GM12878 (cell line): ENCODE measurements around the gene ADGRL2. TPM values are rescaled to one million over a fixed set of nuclear protein-coding genes. Genes with fewer than 3 reads are reported as not detected.

Experiments
- ATAC-seq: fragments of 200-7000 bp; cut with Tn5 transposase; 3 replicates; pipeline ENCODE4 v1.9.1; 2020; ENCODE audit warnings: mild to moderate bottlenecking, moderate library complexity
- BruUV-seq: library from RNA; stranded (reverse); fragments of 400-500 nt; replicated peaks from 2 replicates; lab custom pipeline; 2021; lab: Mats Ljungman, UMichigan
- CTCF ChIA-PET: fragments of 300-600 bp; sonication (Branson Sonifier 250); formaldehyde crosslinking; extraction: SDS; loops from one replicate; lab custom pipeline; 2021; ENCODE audit warnings: inconsistent platforms; lab: Yijun Ruan, JAX
- POLR2A ChIA-PET: fragments of 350-600 bp; formaldehyde crosslinking; extraction: SDS; loops from one replicate; lab custom pipeline; 2021; ENCODE audit warnings: inconsistent platforms; lab: Charles Lee
- RAD21 ChIA-PET: fragments of 300-600 bp; sonication (Branson Sonifier 250); formaldehyde crosslinking; loops from one replicate; lab custom pipeline; 2023; ENCODE audit warnings: antibody characterized with exemption; ENCODE audit not compliant: unreplicated experiment; lab: Charles Lee
- SMC1A ChIA-PET: fragments of 300-600 bp; sonication (Branson Sonifier 250); formaldehyde crosslinking; loops from one replicate; lab custom pipeline; 2023; ENCODE audit not compliant: unreplicated experiment, uncharacterized antibody; lab: Charles Lee
- DNase-seq: peaks from one replicate; pipeline ENCODE4 v3.0.0-alpha.2; 2011; ENCODE audit warnings: low read depth, low spot score
- FAIRE-seq: peaks from 3 replicates; lab custom pipeline; 2011; peaks lifted over from hg19 to GRCh38; lab: Jason Lieb, UNC
- H2AFZ ChIP-seq: 2 replicates; pipeline ENCODE4 v1.6.0; 2011; ENCODE audit warnings: low read depth, low read length, control low read depth; ENCODE audit not compliant: control insufficient read depth
- H3K27ac ChIP-seq: 2 replicates; pipeline ENCODE4 v1.5.1; 2011; ENCODE audit warnings: control low read depth; ENCODE audit not compliant: control insufficient read depth, insufficient read depth
- H3K27me3 ChIP-seq, 2 experiments: replicated peaks in 1 of 2; 2 replicates each; pipeline versions ENCODE4 v1.6.0 to v1.6.1; 2011; ENCODE audit warnings: low read length in 1 of 2; ENCODE audit not compliant: control insufficient read depth in 2 of 2, insufficient read depth in 2 of 2
- H3K36me3 ChIP-seq, 2 experiments: 2 replicates each; pipeline ENCODE4 v1.5.1; 2011; ENCODE audit warnings: low read length in 1 of 2; ENCODE audit not compliant: control insufficient read depth in 2 of 2, insufficient read depth in 2 of 2
- H3K4me1 ChIP-seq: 2 replicates; pipeline ENCODE4 v1.6.1; 2011; ENCODE audit warnings: mild to moderate bottlenecking, low read length, moderate library complexity, mixed read lengths; ENCODE audit not compliant: control insufficient read depth, insufficient read depth
- H3K4me2 ChIP-seq: 2 replicates; pipeline ENCODE4 v1.6.0; 2011; ENCODE audit warnings: control low read depth; ENCODE audit not compliant: control insufficient read depth, insufficient read depth
- H3K4me3 ChIP-seq: fragments of 200-600 bp; sonication (generic); 2 replicates; pipeline ENCODE4 v1.5.1; 2016
- H3K79me2 ChIP-seq: 2 replicates; pipeline ENCODE4 v1.6.0; 2011; ENCODE audit warnings: low read length; ENCODE audit not compliant: control insufficient read depth, insufficient read depth
- H3K9ac ChIP-seq: 2 replicates; pipeline ENCODE4 v1.8.0; 2011; ENCODE audit warnings: low read length, control low read depth, mixed read lengths; ENCODE audit not compliant: control insufficient read depth, insufficient read depth
- H3K9me3 ChIP-seq: replicated peaks from 3 replicates; pipeline ENCODE4 v1.5.1; 2011; ENCODE audit warnings: mild to moderate bottlenecking, low read length; ENCODE audit not compliant: control insufficient read depth, insufficient read depth
- H4K20me1 ChIP-seq: 2 replicates; pipeline ENCODE4 v1.6.0; 2011; ENCODE audit not compliant: control insufficient read depth, insufficient read depth
- DPF2 ChIP-seq: fragments of 450-650 bp; IDR thresholded peaks from 2 replicates; pipeline ENCODE4 v1.6.1; 2017; ENCODE audit warnings: mild to moderate bottlenecking
- EP300 ChIP-seq, 2 experiments: fragments of 150-350 bp in 1 of 2; IDR thresholded peaks; 2 replicates each; pipeline ENCODE4 v1.6.1; 2011 to 2012; ENCODE audit warnings: low read depth in 2 of 2, low read length in 2 of 2, borderline replicate concordance in 1 of 2, improper control_type of control experiment in 1 of 2, inconsistent platforms in 1 of 2; ENCODE audit not compliant: control insufficient read depth in 1 of 2
- ETV6 ChIP-seq, 2 experiments: fragments of 450-650 bp in 1 of 2; IDR thresholded peaks in 1 of 2; conservative IDR thresholded peaks in 1 of 2; 2 replicates each; pipeline ENCODE4 v1.6.1; 2014; ENCODE audit warnings: antibody characterized with exemption in 1 of 2, borderline replicate concordance in 1 of 2, low read depth in 1 of 2, mild to moderate bottlenecking in 1 of 2, moderate library complexity in 1 of 2
- EZH2 ChIP-seq: IDR thresholded peaks from 2 replicates; pipeline ENCODE4 v1.6.1; 2012; ENCODE audit warnings: low read depth, mild to moderate bottlenecking, control low read depth, inconsistent platforms, low read length, borderline replicate concordance; ENCODE audit not compliant: control insufficient read depth
- PAX5 ChIP-seq: IDR thresholded peaks from 2 replicates; pipeline ENCODE4 v1.6.1; 2011; ENCODE audit warnings: low read depth, low read length, borderline replicate concordance
- RUNX3 ChIP-seq: IDR thresholded peaks from 2 replicates; pipeline ENCODE4 v1.6.1; 2012; ENCODE audit warnings: low read length, inconsistent platforms
- SIX5 ChIP-seq: IDR thresholded peaks from 2 replicates; pipeline ENCODE4 v1.6.1; 2011; ENCODE audit warnings: mild to moderate bottlenecking, low read depth, low read length, moderate library complexity; ENCODE audit not compliant: severe bottlenecking
- SREBF1 ChIP-seq: IDR thresholded peaks from 2 replicates; pipeline ENCODE4 v1.6.1; 2012; ENCODE audit warnings: mild to moderate bottlenecking, low read length
- WGBS: methylation state at CpG from one replicate; pipeline ENCODE4 v1.1.6; 2016; ENCODE audit warnings: low lambda C conversion rate; ENCODE audit not compliant: insufficient replicate concordance, insufficient coverage; ENCODE audit errors: missing lambda C conversion rate; 5-methylcytosine and 5-hydroxymethylcytosine counted together
- in situ Hi-C: fragments of 300-500 bp; cut with MboI; formaldehyde crosslinking; loops from 9 replicates; pipeline ENCODE4 v1.14.3; 2018; ENCODE audit warnings: mixed read lengths
- intact Hi-C: fragments of 100-400 bp; cut with micrococcal nuclease; formaldehyde crosslinking; loops from one replicate; pipeline ENCODE4 v1.14.2; 2022; ENCODE audit not compliant: unreplicated experiment
- polyA plus RNA-seq, 11 experiments: library from polyadenylated mRNA; depleted of rRNA in 4 of 11; unstranded in 6 of 11; stranded (reverse) in 5 of 11; fragments of >200 nt; fragmentation: Nextera tagmentation in 4 of 11; fragmentation: Illumina TruSeq in 1 of 11; extraction: Ambion mirVana in 4 of 11; extraction: Trizol in 1 of 11; gene quantifications; 1 replicate in 1 of 11; 2 replicates in 10 of 11; pipeline versions ENCODE4 v1.2.1 to v1.2.3, GENCODE V29; 2011 to 2016; ENCODE audit warnings: inconsistent platforms in 2 of 11, missing spikeins in 2 of 11, low read depth in 1 of 11
- total RNA-seq, 4 experiments: library from RNA; depleted of rRNA in 3 of 4; stranded (reverse); fragments of >200 nt in 3 of 4; fragmentation: Illumina TruSeq in 1 of 4; extraction: Trizol in 1 of 4; gene quantifications; 2 replicates each; pipeline versions ENCODE4 v1.2.1 to v1.2.3, GENCODE V29; 2013 to 2021
- TF ChIP-seq, protein P1 (sequence below): fragments of 450-650 bp; IDR thresholded peaks from 2 replicates; pipeline ENCODE4 v1.6.1; 2014; ENCODE audit warnings: mild to moderate bottlenecking
- TF ChIP-seq, protein P2 (sequence below): IDR thresholded peaks from 2 replicates; pipeline ENCODE4 v1.6.1; 2012; ENCODE audit warnings: mild to moderate bottlenecking, low read depth, low read length

The ADGRL2 gene
- total and polyA plus RNA-seq, 10 of the 15 experiments (the other 5 are each of a cell fraction or from before 2014, with no cell fraction given): 0.03 to 13.6 (median 0.21) TPM

DNA sequence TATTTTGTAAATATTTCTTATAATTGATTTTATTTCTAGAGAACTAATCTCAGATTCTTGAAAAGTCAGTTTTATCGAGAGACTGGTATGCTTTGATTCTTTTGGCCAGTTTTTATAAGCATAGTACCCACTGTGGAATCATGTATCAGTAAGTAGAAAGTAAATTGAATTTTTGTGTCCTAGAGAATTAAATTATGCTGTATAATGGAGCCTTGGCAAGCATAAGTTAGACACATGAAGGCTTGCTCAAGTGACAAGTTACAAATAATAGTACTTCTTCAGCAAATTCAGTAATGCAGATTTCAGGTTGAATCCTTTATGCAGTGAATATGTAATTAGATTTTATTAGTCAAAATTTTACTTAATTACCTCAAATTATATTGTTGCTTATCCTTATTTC lies 40.1 kb downstream of the ADGRL2 start:
- Histone ChIP-seq H3K4me3 (no peak overlapping the region), H4K20me1 (no peaks in the 10 kb centered on the region), H3K36me3 (no peaks in the 10 kb centered on the region), H3K9me3 (no peaks in the 10 kb centered on the region), H3K27me3 (no peaks in the 10 kb centered on the region), H3K4me1 (no peaks in the 10 kb centered on the region), H3K79me2 (no peaks in the 10 kb centered on the region), H3K4me2 (no peak overlapping the region), H2AFZ (no peak overlapping the region), H3K27ac (no peak overlapping the region), H3K9ac (no peak overlapping the region)
- no TSS peak for BruUV-seq
- ChIA-PET CTCF (no interaction called here), RAD21 (no interaction called here), POLR2A (no interaction called here), SMC1A (no interaction called here)
- intact Hi-C loops (no loop called here), in situ Hi-C loops (no loop called here)
- DNase-seq (no peak), FAIRE-seq (no peak), ATAC-seq (no peak)
- TF ChIP-seq, protein P1, sequence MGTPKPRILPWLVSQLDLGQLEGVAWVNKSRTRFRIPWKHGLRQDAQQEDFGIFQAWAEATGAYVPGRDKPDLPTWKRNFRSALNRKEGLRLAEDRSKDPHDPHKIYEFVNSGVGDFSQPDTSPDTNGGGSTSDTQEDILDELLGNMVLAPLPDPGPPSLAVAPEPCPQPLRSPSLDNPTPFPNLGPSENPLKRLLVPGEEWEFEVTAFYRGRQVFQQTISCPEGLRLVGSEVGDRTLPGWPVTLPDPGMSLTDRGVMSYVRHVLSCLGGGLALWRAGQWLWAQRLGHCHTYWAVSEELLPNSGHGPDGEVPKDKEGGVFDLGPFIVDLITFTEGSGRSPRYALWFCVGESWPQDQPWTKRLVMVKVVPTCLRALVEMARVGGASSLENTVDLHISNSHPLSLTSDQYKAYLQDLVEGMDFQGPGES: no peak
- no peak for TF ChIP-seq SREBF1
- TF ChIP-seq, protein P2, sequence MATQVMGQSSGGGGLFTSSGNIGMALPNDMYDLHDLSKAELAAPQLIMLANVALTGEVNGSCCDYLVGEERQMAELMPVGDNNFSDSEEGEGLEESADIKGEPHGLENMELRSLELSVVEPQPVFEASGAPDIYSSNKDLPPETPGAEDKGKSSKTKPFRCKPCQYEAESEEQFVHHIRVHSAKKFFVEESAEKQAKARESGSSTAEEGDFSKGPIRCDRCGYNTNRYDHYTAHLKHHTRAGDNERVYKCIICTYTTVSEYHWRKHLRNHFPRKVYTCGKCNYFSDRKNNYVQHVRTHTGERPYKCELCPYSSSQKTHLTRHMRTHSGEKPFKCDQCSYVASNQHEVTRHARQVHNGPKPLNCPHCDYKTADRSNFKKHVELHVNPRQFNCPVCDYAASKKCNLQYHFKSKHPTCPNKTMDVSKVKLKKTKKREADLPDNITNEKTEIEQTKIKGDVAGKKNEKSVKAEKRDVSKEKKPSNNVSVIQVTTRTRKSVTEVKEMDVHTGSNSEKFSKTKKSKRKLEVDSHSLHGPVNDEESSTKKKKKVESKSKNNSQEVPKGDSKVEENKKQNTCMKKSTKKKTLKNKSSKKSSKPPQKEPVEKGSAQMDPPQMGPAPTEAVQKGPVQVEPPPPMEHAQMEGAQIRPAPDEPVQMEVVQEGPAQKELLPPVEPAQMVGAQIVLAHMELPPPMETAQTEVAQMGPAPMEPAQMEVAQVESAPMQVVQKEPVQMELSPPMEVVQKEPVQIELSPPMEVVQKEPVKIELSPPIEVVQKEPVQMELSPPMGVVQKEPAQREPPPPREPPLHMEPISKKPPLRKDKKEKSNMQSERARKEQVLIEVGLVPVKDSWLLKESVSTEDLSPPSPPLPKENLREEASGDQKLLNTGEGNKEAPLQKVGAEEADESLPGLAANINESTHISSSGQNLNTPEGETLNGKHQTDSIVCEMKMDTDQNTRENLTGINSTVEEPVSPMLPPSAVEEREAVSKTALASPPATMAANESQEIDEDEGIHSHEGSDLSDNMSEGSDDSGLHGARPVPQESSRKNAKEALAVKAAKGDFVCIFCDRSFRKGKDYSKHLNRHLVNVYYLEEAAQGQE: no peak
- no peak for TF ChIP-seq DPF2
- TF ChIP-seq RUNX3: no peak
- no peak for TF ChIP-seq PAX5
- no peak for TF ChIP-seq ETV6 (conservative IDR thresholded peaks at IDR 0.05 in 1 of 2, IDR thresholded peaks at IDR 0.05 in 1 of 2; ENCODE audit: borderline replicate concordance in 1 of 2, low read depth in 1 of 2)
- no peak for TF ChIP-seq EP300 (IDR thresholded peaks at IDR 0.05; ENCODE audit: borderline replicate concordance in 1 of 2, control insufficient read depth in 1 of 2, low read depth in 2 of 2, low read length in 2 of 2)
- TF ChIP-seq EZH2: no peak
- no peak for TF ChIP-seq SIX5
- 0% methylated on average over 1 of the region's 1 CpG for WGBS
